Activated B cell treated with CpG ODN at 0.5 μM for 24 hours (primary cell): ENCODE measurements around the gene CXXC5. TPM values are rescaled to one million over a fixed set of nuclear protein-coding genes. Genes with fewer than 3 reads are reported as not detected.

Experiments
- ATAC-seq: fragments of 200-7000 bp; cut with Tn5 transposase; one replicate; pipeline ENCODE4 v1.10.0; 2021; ENCODE audit warnings: low read depth, mild to moderate bottlenecking, moderate library complexity
- CTCF ChIA-PET: fragments of 350-600 bp; sonication (Branson Sonifier 250); formaldehyde crosslinking; loops from one replicate; lab custom pipeline; 2021; ENCODE audit warnings: antibody characterized with exemption; lab: Charles Lee
- POLR2A ChIA-PET: fragments of 350-600 bp; sonication (Branson Sonifier 250); formaldehyde crosslinking; loops from one replicate; lab custom pipeline; 2021; ENCODE audit warnings: antibody characterized with exemption; lab: Charles Lee
- DNase-seq: peaks from one replicate; pipeline ENCODE4 v3.0.0; 2022
- H3K27ac Mint-ChIP-seq: one replicate; pipeline ENCODE4 v1.8.0; 2020; ENCODE audit warnings: mixed read lengths
- H3K27me3 Mint-ChIP-seq: one replicate; pipeline ENCODE4 v1.8.0; 2021; ENCODE audit warnings: mixed read lengths
- H3K36me3 Mint-ChIP-seq: one replicate; pipeline ENCODE4 v1.8.0; 2021; ENCODE audit warnings: low read depth, mixed read lengths
- H3K4me1 Mint-ChIP-seq: one replicate; pipeline ENCODE4 v1.8.0; 2021; ENCODE audit warnings: mixed read lengths
- H3K4me3 Mint-ChIP-seq: one replicate; pipeline ENCODE4 v1.8.0; 2020; ENCODE audit warnings: mild to moderate bottlenecking, mixed read lengths
- H3K9me3 Mint-ChIP-seq: one replicate; pipeline ENCODE4 v1.8.0; 2020; ENCODE audit warnings: mixed read lengths
- intact Hi-C: fragments of 100-400 bp; cut with micrococcal nuclease; formaldehyde crosslinking; loops from one replicate; pipeline ENCODE4 v1.15.1; 2024
- total RNA-seq: library from RNA; stranded (reverse); gene quantifications from 2 replicates; pipeline ENCODE4 v1.2.3, GENCODE V29; 2022
- TF ChIP-seq, protein P1 (sequence below): fragments of 200-600 bp; IDR thresholded peaks from one replicate; pipeline ENCODE4 v1.8.0; 2022; ENCODE audit warnings: antibody characterized with exemption, mild to moderate bottlenecking

CXXC5 gene
- total RNA-seq, 1 donor from 2014 or later: 115 TPM

- no peaks in the 10 kb centered on the region for H3K27me3 Mint-ChIP-seq
- H3K4me3 Mint-ChIP-seq: peak overlapping the region; percentile 86
- H3K27ac Mint-ChIP-seq: peak overlapping the region; percentile 92
- DNase-seq: peak; percentile 64
- peaks cover 92% of the 10 kb centered on the region for H3K4me1 Mint-ChIP-seq
- peaks cover 6% of the 10 kb centered on the region for H3K36me3 Mint-ChIP-seq
- intact Hi-C loops: loop anchor here (1.0 to 5.0 kb wide), 8 partner anchors 9 to 108 kb away; partner anchors contain the start of gene UBE2D2
- ChIA-PET POLR2A (interaction anchor here (0.5 to 17.0 kb wide), 12 partner anchors 8 to 96 kb away, joined by 3 to 676 read pairs (median 12); partner anchors contain the start of gene CXXC5), CTCF (interaction anchor here (0.7 to 6.7 kb wide), 13 partner anchors 9 to 106 kb away, joined by 3 to 101 read pairs (median 5); partner anchors contain the start of gene CXXC5)
- TF ChIP-seq, protein P1, sequence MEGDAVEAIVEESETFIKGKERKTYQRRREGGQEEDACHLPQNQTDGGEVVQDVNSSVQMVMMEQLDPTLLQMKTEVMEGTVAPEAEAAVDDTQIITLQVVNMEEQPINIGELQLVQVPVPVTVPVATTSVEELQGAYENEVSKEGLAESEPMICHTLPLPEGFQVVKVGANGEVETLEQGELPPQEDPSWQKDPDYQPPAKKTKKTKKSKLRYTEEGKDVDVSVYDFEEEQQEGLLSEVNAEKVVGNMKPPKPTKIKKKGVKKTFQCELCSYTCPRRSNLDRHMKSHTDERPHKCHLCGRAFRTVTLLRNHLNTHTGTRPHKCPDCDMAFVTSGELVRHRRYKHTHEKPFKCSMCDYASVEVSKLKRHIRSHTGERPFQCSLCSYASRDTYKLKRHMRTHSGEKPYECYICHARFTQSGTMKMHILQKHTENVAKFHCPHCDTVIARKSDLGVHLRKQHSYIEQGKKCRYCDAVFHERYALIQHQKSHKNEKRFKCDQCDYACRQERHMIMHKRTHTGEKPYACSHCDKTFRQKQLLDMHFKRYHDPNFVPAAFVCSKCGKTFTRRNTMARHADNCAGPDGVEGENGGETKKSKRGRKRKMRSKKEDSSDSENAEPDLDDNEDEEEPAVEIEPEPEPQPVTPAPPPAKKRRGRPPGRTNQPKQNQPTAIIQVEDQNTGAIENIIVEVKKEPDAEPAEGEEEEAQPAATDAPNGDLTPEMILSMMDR: no peak
- H3K9me3 Mint-ChIP-seq: no peaks in the 10 kb centered on the region
- ATAC-seq: peak; percentile 32
Measured at GRCh38 chr5:139669662-139670368, 21.7 kb downstream of the CXXC5 start.

DNA sequence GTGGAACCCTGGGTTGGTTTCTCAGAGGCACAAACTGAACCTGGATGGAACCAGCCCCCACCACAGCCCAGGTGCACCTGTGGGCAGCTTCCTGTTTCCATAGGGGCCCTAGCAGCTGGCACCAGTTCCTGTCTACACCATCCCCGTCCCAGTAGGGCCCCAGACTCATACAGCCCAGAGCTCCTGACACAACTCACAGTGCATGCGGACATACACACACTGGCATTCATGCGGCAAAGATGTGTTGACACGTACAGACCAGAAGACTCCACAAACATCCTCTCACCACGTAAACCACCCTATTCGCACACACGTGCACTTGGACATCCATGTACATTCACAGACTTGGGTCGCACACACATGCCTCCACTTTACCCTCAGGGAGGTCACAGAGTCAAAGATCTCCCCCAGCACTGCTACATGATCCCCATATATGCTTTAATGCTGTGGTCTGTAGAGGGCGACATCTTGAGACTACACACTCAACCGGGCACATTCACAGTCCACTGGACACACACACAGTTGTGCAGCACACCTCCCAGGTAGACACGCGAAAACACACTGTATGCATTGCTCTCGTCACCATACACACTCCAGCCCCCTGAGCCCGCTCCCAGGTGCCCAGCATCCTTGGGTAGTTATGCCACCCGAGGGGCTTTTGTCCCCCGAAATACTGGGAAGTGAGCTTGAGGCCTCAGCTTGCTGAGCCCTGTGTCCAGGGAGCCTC is 22.4 kb downstream of the CXXC5 start:
- ChIA-PET CTCF (interaction anchor here (0.8 to 6.7 kb wide), 13 partner anchors 10 to 106 kb away, joined by 3 to 101 read pairs (median 5); partner anchors contain the start of gene CXXC5), POLR2A (interaction anchor here (0.5 to 17.0 kb wide), 12 partner anchors 8 to 97 kb away, joined by 3 to 676 read pairs (median 12); partner anchors contain the start of gene CXXC5)
- Mint-ChIP-seq H3K9me3 (no peaks in the 10 kb centered on the region), H3K4me1 (peaks cover 92% of the 10 kb centered on the region), H3K36me3 (peaks cover 9% of the 10 kb centered on the region), H3K27ac (peak overlapping the region; percentile 92), H3K27me3 (no peaks in the 10 kb centered on the region), H3K4me3 (peak overlapping the region; percentile 86)
- intact Hi-C loops: loop anchor here (1.0 to 5.0 kb wide), 10 partner anchors 9 to 108 kb away; partner anchors contain the start of gene UBE2D2
- TF ChIP-seq, protein P1: no peak
- DNase-seq (peak; percentile 65), ATAC-seq (peak; percentile 61)

GRCh38 chr5:139671096-139671841 is 23.1 kb downstream of the CXXC5 start:
- Mint-ChIP-seq H3K27ac (peak overlapping the region; percentile 92), H3K4me3 (peak overlapping the region; percentile 86), H3K36me3 (peaks cover 9% of the 10 kb centered on the region), H3K27me3 (no peaks in the 10 kb centered on the region), H3K9me3 (no peaks in the 10 kb centered on the region), H3K4me1 (peaks cover 88% of the 10 kb centered on the region)
- intact Hi-C loops: loop anchor here (1.0 to 5.0 kb wide), 3 partner anchors 13 to 109 kb away; partner anchors contain the start of gene UBE2D2
- DNase-seq (no peak), ATAC-seq (no peak)
- POLR2A ChIA-PET: interaction anchor here (1.1 to 17.0 kb wide), 7 partner anchors 16 to 93 kb away, joined by 8 to 676 read pairs (median 31); partner anchors contain the start of gene CXXC5
- TF ChIP-seq, protein P1: no peak
- CTCF ChIA-PET: interaction anchor here (0.7 to 6.7 kb wide), 10 partner anchors 10 to 768 kb away, joined by 3 to 101 read pairs (median 8); partner anchors contain the start of gene CXXC5

DNA sequence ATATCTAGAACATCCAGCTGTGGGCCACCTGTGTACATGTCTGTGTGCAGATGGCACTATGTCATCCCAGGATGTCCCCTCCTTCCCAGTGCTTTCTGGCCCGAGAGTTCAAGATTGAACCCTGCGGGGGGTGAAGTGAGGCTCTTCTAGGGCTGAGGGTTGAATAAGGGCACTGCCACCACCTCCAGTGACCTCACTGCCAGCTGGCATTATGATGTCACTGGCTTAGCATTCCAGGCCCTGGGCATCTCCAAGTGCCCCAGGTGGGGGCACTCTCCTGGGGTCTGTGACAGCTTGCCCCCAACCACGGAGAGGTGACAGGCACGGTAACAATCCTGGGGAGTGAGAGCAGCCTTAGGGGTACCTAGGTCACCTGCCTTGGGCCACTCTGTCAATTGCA is 27.1 kb downstream of the CXXC5 start:
- DNase-seq (no peak), ATAC-seq (no peak)
- intact Hi-C loops: no loop called here
- Mint-ChIP-seq H3K27ac (peak overlapping the region; percentile 54), H3K36me3 (peaks cover 30% of the 10 kb centered on the region), H3K4me3 (no peak overlapping the region), H3K4me1 (peaks cover 72% of the 10 kb centered on the region), H3K27me3 (no peaks in the 10 kb centered on the region), H3K9me3 (no peaks in the 10 kb centered on the region)
- CTCF ChIA-PET: interaction anchor here (0.6 to 1.4 kb wide), 2 partner anchors 16 to 101 kb away, joined by 3 read pairs; no protein-coding TSS in a partner anchor
- POLR2A ChIA-PET: interaction anchor here (1.5 kb wide), 1 partner anchor 8 kb away, joined by 4 read pairs; no protein-coding TSS in a partner anchor
- TF ChIP-seq, protein P1: no peak
